Mesenchymal stem cell (in vitro differentiated cells and primary cell): ENCODE data around the gene SH3BP2.

Experiments
- DNase-seq: peaks from one replicate; pipeline ENCODE4 v3.0.0-alpha.2; 2013
- H2AFZ ChIP-seq: one replicate; pipeline ENCODE4 v1.6.1; 2013; ENCODE audit warnings: low read depth, mild to moderate bottlenecking, control low read depth, inconsistent platforms, low read length, moderate library complexity
- H2AK5ac ChIP-seq: 2 replicates; pipeline ENCODE4 v1.6.1; 2013; ENCODE audit warnings: low read length, moderate library complexity, mild to moderate bottlenecking, inconsistent platforms; ENCODE audit not compliant: severe bottlenecking
- H2BK120ac ChIP-seq: one replicate; pipeline ENCODE4 v1.6.1; 2013; ENCODE audit warnings: low read depth, mild to moderate bottlenecking, inconsistent platforms, low read length, moderate library complexity
- H2BK12ac ChIP-seq, 2 experiments: one replicate each; pipeline ENCODE4 v1.6.1; 2013; ENCODE audit warnings: inconsistent platforms in 2 of 2, low read length in 2 of 2, mild to moderate bottlenecking in 2 of 2, moderate library complexity in 2 of 2, control low read depth in 1 of 2
- H2BK15ac ChIP-seq: one replicate; pipeline ENCODE4 v1.6.1; 2013; ENCODE audit warnings: mild to moderate bottlenecking, low read depth, inconsistent platforms; ENCODE audit not compliant: poor library complexity, severe bottlenecking
- H2BK5ac ChIP-seq: 2 replicates; pipeline ENCODE4 v1.6.1; 2013; ENCODE audit warnings: low read depth, mild to moderate bottlenecking, low read length, control low read depth, inconsistent platforms; ENCODE audit not compliant: poor library complexity, severe bottlenecking
- H3K14ac ChIP-seq, 2 experiments: one replicate each; pipeline ENCODE4 v1.6.1; 2013; ENCODE audit warnings: inconsistent platforms in 2 of 2, low read length in 2 of 2, control low read depth in 1 of 2, mild to moderate bottlenecking in 1 of 2, moderate library complexity in 1 of 2
- H3K18ac ChIP-seq, 2 experiments: one replicate each; pipeline ENCODE4 v1.6.1; 2013; ENCODE audit warnings: inconsistent platforms in 2 of 2, low read length in 2 of 2, control low read depth in 1 of 2, low read depth in 1 of 2, mild to moderate bottlenecking in 1 of 2
- H3K23ac ChIP-seq, 2 experiments: one replicate each; pipeline ENCODE4 v1.6.1; 2013; ENCODE audit warnings: inconsistent platforms in 2 of 2, low read length in 2 of 2, mild to moderate bottlenecking in 2 of 2, moderate library complexity in 2 of 2, control low read depth in 1 of 2
- H3K27ac ChIP-seq: 2 replicates; pipeline ENCODE4 v1.5.1; 2013; ENCODE audit warnings: mild to moderate bottlenecking, moderate library complexity, low read length, control low read depth, inconsistent platforms; ENCODE audit not compliant: poor library complexity, severe bottlenecking
- H3K27me3 ChIP-seq, 2 experiments: 2 replicates each; pipeline versions ENCODE4 v1.6.1 to v1.7.0; 2013; ENCODE audit warnings: low read length in 2 of 2, mild to moderate bottlenecking in 2 of 2, moderate library complexity in 2 of 2, control low read depth in 1 of 2, inconsistent platforms in 1 of 2; ENCODE audit not compliant: control insufficient read depth in 1 of 2, insufficient read depth in 1 of 2
- H3K36me3 ChIP-seq, 2 experiments: 2 replicates each; pipeline versions ENCODE4 v1.6.1 to v1.7.0; 2013; ENCODE audit warnings: low read length in 2 of 2, control low read depth in 1 of 2, inconsistent platforms in 1 of 2, low read depth in 1 of 2, mild to moderate bottlenecking in 1 of 2; ENCODE audit not compliant: insufficient read depth in 2 of 2, control insufficient read depth in 1 of 2
- H3K4ac ChIP-seq, 2 experiments: one replicate each; pipeline ENCODE4 v1.6.1; 2013; ENCODE audit warnings: inconsistent platforms in 2 of 2, low read length in 2 of 2, mild to moderate bottlenecking in 2 of 2, moderate library complexity in 2 of 2, control low read depth in 1 of 2, low read depth in 1 of 2
- H3K4me1 ChIP-seq: 2 replicates; pipeline ENCODE4 v1.6.1; 2013; ENCODE audit warnings: low read depth, low read length, control low read depth; ENCODE audit not compliant: control insufficient read depth, insufficient read depth
- H3K4me2 ChIP-seq: 2 replicates; pipeline ENCODE4 v1.6.1; 2013; ENCODE audit warnings: low read length, mild to moderate bottlenecking, inconsistent platforms; ENCODE audit not compliant: poor library complexity, severe bottlenecking
- H3K4me3 ChIP-seq, 2 experiments: 2 replicates each; pipeline versions ENCODE4 v1.5.1 to v1.7.0; 2013; ENCODE audit warnings: low read length in 2 of 2, mild to moderate bottlenecking in 2 of 2, control low read depth in 1 of 2, low read depth in 1 of 2; ENCODE audit not compliant: insufficient read depth in 1 of 2
- H3K79me1 ChIP-seq: replicated peaks from 2 replicates; pipeline ENCODE4 v1.6.1; 2013; ENCODE audit warnings: mild to moderate bottlenecking, control low read depth, low read length, inconsistent platforms; ENCODE audit not compliant: poor library complexity, severe bottlenecking
- H3K9ac ChIP-seq: 2 replicates; pipeline ENCODE4 v1.7.0; 2013; ENCODE audit warnings: mild to moderate bottlenecking, low read length, moderate library complexity
- H3K9me3 ChIP-seq: 2 replicates; pipeline ENCODE4 v1.7.0; 2013; ENCODE audit warnings: mild to moderate bottlenecking, low read length; ENCODE audit not compliant: control insufficient read depth
- H4K8ac ChIP-seq: one replicate; pipeline ENCODE4 v1.6.1; 2013; ENCODE audit warnings: inconsistent platforms, mild to moderate bottlenecking, low read length, moderate library complexity
- H4K91ac ChIP-seq: one replicate; pipeline ENCODE4 v1.6.1; 2013; ENCODE audit warnings: mild to moderate bottlenecking, low read length, inconsistent platforms
- WGBS: methylation state at CpG from one replicate; pipeline ENCODE4 v1.1.7; 2013; ENCODE audit warnings: mixed read lengths; 5-methylcytosine and 5-hydroxymethylcytosine counted together

The SH3BP2 gene

GRCh38 chr4:2792396-2792710 lies 532 bp upstream of the SH3BP2 start:
- Histone ChIP-seq H3K79me1 (no peaks in the 10 kb centered on the region), H3K4me1 (peaks cover 51% of the 10 kb centered on the region), H2AFZ (no peak overlapping the region), H3K27me3 (no peaks in the 10 kb centered on the region), H3K9ac (no peak overlapping the region), H3K23ac (no peak overlapping the region), H3K36me3 (peaks cover 0 to 12% of the 10 kb centered on the region in 2 experiments), H3K4ac (no peak overlapping the region), H2BK120ac (no peak overlapping the region), H3K9me3 (no peaks in the 10 kb centered on the region), H3K27ac (no peak overlapping the region), H2BK15ac (no peak overlapping the region), H3K18ac (peak overlapping the region in 1 of 2 experiments; percentile 37), H2BK5ac (no peak overlapping the region), H2AK5ac (no peak overlapping the region), H4K8ac (no peak overlapping the region), H4K91ac (no peak overlapping the region), H3K14ac (no peak overlapping the region), H3K4me3 (no peak overlapping the region), H2BK12ac (peak overlapping the region in 1 of 2 experiments; percentile 42), H3K4me2 (no peak overlapping the region)
- WGBS = 66% methylated on average over 8 of the region's 8 CpGs
- DNase-seq = no peak

DNA sequence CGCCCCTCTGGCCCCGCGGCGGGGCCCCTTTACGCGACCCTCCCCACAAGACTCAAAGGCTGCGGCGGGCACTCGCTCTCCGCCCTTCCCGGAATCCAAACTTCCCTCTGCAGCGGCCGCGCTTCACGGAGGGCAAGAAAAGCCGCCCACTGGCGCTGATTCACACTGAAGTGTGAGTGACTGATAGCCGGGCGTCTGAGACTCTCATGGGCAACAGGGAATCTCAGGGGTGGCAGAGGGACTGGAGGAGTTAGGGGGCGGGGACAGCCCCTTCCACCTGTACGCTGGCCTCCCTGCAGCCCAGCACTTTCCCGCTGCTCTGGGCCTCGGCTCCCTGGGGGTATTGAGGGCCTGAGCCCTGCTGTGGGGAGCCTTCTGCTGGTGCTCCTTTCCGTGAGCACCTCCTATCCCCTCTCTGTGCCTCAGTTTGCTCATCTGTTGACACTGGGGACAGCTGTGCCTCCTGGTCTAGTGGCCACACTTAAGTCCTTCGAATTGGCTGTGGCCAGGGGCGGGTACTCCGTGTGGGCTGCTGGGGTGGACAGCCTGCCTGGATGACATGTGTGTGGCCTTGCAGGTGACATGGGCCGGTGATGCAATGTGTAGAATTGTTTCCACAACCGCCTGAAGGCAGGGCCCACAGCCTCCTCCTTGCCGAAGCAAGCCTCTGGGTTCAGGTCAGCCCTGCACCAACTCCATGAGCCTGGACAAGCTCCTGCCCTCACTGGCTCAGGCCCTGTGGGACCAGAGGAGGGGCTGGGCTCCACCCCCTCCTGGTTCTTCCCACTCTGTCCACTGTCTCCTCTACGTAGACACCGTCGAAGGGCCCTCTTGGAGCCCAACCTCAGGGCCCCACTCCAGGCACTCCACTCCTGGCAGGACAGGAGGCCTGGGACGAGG lies 951 bp downstream of the SH3BP2 start:
- Histone ChIP-seq H4K8ac (peak overlapping the region; percentile 33), H2BK12ac (peak overlapping the region; percentile 97 to 99), H3K14ac (peak overlapping the region; percentile 68 to 88), H2AFZ (no peak overlapping the region), H4K91ac (peak overlapping the region; percentile 83), H2AK5ac (peak overlapping the region; percentile 89), H3K4me1 (peaks cover 55% of the 10 kb centered on the region), H3K23ac (peak overlapping the region in 1 of 2 experiments; percentile 48), H3K9me3 (no peaks in the 10 kb centered on the region), H3K4me3 (peak overlapping the region; percentile 70 to 78), H3K4ac (peak overlapping the region; percentile 54 to 78), H3K36me3 (peaks cover 0 to 27% of the 10 kb centered on the region in 2 experiments), H3K27ac (peak overlapping the region; percentile 63), H3K9ac (peak overlapping the region; percentile 77), H2BK120ac (peak overlapping the region; percentile 67), H3K18ac (peak overlapping the region; percentile 97 to 99), H3K27me3 (no peaks in the 10 kb centered on the region), H3K79me1 (no peaks in the 10 kb centered on the region), H2BK5ac (no peak overlapping the region), H2BK15ac (no peak overlapping the region), H3K4me2 (peak overlapping the region; percentile 73)
- DNase-seq = peak; percentile 72
- WGBS = 23% methylated on average over 33 of the region's 34 CpGs

GRCh38 chr4:2794486-2795299 lies 1.8 kb downstream of the SH3BP2 start:
- Histone ChIP-seq H3K36me3 (peaks cover 0 to 34% of the 10 kb centered on the region in 2 experiments), H2AFZ (no peak overlapping the region), H3K27ac (peak overlapping the region; percentile 63), H4K91ac (peak overlapping the region; percentile 83), H3K79me1 (peaks cover 1% of the 10 kb centered on the region), H3K23ac (peak overlapping the region in 1 of 2 experiments; percentile 48), H3K4me1 (peaks cover 64% of the 10 kb centered on the region), H3K4me2 (peak overlapping the region; percentile 73), H3K9me3 (no peaks in the 10 kb centered on the region), H2BK12ac (peak overlapping the region; percentile 97 to 99), H2BK5ac (peak overlapping the region; percentile 32), H2BK15ac (peak overlapping the region; percentile 83), H3K18ac (peak overlapping the region; percentile 97 to 99), H3K9ac (peak overlapping the region; percentile 77), H3K4ac (peak overlapping the region; percentile 94 to 96), H2AK5ac (peak overlapping the region; percentile 89), H3K14ac (peak overlapping the region; percentile 78 to 88), H3K4me3 (peak overlapping the region in 1 of 2 experiments; percentile 78), H4K8ac (peak overlapping the region; percentile 92), H2BK120ac (peak overlapping the region; percentile 83), H3K27me3 (no peaks in the 10 kb centered on the region)
- DNase-seq = peak; percentile 85
- 54% methylated on average over 11 of the region's 11 CpGs for WGBS
